GM19324 (cell line): Measurements from ENCODE around the gene CBY2.

Experiments used
- ATAC-seq: cut with Tn5 transposase; IDR thresholded peaks from one replicate; pipeline ENCODE4 v1.9.1; 2021; ENCODE audit warnings: mild to moderate bottlenecking, moderate library complexity; ENCODE audit not compliant: unreplicated experiment, low FRiP score

Gene CBY2

DNA sequence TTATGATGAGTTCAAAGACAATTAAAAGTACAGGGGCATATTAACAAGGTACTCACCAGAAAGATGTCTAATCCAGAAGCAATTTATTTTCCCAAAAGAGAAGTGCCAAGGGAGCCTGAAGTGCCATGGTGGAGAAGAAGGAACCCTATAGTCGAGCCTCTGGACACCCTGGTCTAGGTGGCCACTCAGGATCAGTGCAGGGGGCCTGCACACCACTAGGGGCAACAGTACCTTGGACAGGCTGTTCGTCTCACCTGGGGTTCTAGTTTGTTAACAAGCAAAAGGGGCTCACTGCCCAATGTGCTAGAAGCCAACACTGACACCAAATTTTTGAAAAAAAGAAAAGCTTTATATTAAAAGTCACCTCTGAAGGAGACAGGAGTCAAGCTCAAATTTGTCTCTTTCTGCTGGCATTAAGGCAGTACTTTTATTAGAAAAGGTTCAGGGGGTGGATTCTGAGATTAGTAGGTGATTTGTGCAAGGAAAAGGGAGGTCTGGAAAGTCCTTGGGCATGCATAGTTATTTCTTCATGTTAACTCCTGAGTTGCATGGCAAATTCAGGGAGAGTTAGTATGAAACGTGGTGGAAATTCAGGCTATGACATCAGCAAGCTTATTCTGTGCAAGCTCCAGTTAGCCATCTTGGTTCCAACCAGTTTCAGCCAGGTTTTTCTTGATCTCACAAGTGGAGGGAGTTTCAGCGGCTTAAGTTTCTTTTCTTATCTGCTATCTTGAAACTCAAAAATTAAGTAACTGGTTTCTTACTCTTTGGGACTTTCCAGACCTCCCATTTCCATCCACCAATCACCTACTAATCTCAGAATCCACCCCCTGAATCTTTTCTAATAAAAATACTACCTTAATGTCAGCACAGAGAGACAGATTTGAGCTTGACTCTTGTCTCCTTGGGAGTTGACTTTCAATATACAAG is 884 bp upstream of the CBY2 start:
- ATAC-seq: no peak

DNA sequence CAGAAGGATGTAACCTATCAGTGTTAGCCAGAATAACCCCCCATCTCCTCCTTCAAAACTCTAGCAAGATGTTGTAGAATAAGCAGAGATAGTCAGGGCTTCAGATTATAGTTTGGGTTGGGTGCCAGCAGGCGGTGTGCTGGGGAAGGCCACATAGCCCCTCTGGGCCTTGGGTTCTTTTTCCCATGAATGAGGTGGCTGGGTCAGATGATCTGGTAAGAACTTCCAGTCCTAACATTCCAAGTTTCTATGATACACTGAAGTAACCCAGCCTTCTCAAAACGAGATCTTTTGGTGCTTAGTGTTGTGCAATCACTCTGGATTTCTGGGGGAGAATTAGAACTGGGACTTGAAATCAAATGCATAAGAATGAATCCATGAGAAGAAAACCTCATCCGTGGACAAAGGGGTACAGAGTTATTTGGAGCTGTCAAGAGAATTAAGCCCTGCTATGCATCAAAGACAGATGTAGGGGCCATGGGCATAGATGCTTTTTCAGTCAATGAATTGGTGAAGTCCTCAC is 810 bp downstream of the CBY2 start:
- no peak for ATAC-seq

DNA sequence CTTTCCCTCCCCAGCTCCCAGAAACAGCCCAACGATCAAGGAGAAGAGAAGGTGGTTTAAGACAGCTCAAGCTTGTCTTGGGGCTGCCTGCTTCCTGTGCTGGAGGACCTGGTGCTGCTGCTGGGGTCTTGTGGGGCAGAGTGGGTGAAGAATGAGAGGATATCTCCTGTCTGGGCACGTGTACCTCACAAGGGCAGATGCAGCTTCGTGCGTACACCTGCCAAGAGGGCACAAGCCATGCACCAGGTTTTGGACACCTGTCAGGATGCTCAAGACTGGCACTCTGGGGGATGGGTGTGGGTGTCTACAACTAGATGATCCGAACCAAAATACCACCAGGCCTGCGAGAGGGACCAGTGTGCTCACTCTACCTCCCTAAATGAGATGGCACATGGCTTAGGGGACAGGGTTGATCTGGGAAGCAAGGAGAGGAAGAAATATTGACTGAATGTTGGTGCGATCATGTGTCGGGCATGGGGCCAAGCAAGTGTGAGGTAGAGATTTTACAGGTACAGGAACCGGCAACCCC is 2.2 kb downstream of the CBY2 start:
- ATAC-seq: no peak

DNA sequence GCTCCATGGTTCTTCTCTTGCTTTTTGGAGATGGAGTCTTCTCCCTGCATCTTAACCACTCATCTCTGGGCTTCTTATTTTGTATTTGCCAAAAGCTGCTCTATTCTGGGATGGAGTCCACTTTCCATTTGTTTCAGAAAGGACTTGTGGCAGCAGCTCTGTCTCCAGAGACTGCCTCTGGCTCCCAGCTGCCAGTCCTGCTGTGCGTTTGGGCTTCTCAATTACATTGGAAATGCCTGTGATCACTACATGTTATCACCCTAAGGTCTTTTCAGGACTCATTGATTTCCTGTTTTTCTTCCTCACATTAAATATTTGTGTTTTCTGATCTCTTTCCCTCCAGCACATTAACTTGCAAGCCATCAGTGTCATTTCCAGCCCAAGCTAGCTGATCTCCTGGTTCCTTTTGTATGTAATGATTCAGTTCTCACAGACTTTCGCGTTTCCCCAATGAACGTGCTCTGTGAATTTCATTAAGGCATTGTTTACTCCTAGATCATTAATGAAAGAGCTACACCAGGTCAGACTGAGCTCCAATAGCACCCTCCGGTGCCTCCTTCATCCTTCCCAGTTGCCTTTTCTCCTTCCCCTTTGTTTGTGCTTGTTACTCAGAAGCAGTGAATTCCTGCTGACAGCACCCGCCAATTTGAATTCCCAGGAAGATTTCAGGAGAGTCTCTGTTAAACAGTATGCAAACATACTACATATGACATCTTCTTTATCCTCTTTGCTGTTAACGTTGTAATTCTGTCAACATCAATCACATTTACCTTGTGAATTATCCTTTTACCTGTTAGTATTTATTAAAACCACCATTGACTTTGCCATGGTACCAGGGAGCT is 3.0 kb downstream of the CBY2 start:
- ATAC-seq: no peak

DNA sequence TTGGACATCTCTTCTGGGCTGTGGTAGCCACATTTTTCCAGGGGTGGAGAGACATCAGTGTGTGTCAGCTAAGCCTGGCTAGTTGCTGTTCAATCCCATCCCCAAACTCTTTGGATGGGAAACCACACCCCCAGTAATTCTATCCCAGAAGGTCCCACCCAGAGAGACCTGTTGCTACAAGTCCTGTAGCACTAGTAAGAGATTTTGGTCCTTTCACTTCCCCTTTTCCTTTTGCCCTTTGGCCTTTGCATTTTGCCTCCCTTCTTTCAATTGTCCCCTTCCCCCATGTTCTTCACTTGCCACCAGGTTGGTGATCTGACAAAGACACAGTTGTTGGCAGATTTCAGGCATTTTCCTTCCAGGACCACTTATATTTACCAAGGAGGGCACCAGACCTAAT is 3.8 kb downstream of the CBY2 start:
- peak; percentile 45 for ATAC-seq

DNA sequence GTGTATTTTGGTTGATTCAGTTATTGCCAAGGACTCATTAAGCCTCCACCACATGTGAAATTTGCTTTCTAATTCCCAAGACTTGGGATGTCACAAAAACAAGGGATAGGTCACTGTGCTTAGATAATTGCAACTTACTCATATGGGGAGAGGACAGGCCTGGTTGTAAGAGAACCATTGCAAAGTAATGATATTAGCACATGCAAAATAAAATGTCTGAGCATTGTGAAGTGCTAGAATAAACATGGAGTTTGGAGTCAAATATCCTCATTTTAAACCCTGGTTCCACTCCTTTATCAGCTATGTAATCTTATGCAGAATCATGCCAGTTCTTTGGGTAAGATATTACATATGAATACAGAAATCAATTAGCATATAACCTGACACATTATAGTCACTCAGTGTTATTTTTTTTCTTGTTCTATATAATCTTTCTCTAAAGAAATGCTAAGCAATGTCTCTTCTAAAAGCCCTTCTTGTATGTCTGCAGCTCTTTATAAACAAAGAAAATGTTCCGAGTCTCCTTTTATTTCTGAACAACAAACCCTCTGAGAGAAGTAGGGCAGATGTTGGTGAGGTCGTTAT is 5.5 kb downstream of the CBY2 start:
- no peak for ATAC-seq

DNA sequence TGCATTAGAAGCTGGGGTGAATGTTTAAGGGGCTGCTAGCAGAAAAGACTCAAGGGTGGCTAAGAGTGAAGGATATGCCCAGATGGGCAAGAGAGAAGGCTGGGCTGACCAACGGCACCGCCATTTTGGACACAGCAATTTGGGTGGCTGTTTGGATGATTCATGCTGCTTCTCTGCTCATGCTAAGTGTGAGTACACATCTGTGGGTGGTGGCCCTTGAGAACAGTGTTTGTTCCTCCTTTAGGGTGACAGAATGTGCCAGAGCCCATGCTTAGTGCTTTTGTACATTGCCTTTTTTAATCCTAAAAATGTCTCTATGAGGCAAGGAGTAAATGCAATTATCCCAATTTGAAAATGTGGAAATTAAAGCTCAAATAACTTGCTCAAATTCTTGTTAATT is 9.8 kb downstream of the CBY2 start:
- ATAC-seq: no peak

DNA sequence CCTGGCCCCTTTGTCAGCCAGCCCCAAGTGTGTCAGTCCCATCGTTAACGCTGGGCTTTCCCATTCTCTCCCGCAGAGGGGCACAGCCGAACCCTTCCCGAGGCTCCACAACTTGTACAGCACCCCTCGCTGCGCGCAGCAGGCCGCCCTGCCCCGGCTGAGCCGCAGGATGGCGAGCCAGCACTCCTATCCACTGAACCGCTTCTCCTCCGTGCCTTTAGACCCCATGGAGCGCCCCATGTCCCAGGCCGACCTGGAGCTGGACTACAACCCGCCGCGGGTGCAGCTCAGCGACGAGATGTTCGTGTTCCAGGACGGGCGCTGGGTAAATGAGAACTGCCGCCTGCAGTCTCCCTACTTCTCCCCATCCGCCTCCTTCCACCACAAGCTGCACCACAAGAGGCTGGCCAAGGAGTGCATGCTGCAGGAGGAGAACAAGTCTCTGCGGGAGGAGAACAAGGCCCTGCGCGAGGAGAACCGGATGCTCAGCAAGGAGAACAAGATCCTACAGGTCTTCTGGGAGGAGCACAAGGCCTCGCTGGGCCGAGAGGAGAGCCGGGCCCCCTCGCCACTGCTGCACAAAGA is 11.1 kb downstream of the CBY2 start:
- no peak for ATAC-seq

DNA sequence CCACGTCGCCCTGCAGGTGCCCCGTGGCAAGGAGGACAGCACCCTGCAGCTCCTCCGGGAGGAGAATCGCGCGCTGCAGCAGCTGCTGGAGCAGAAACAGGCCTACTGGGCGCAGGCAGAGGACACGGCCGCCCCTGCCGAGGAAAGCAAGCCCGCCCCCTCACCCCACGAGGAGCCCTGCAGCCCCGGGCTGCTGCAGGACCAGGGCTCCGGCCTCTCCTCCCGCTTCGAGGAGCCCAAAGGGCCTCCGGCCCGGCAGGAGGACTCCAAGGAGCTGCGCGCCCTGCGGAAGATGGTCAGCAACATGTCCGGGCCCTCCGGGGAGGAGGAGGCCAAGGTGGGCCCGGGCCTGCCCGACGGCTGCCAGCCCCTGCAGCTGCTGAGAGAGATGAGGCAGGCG is 11.6 kb downstream of the CBY2 start:
- no peak for ATAC-seq

DNA sequence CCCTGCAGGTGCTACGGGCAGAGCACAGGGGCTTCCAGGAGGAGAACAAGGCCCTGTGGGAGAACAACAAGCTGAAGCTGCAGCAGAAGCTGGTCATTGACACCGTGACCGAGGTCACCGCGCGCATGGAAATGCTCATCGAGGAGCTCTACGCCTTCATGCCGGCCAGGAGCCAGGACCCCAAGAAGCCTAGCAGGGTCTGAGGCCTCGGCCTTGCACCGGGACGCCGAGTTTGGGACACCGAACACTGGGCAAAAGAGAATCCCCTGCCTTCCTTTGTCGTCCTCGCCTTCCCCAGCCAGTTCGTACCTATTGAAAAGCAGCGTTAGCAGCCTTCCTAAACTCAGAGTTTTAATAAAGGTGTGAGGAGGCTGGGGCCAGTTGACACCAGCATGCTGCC is 12.1 kb downstream of the CBY2 start:
- no peak for ATAC-seq

DNA sequence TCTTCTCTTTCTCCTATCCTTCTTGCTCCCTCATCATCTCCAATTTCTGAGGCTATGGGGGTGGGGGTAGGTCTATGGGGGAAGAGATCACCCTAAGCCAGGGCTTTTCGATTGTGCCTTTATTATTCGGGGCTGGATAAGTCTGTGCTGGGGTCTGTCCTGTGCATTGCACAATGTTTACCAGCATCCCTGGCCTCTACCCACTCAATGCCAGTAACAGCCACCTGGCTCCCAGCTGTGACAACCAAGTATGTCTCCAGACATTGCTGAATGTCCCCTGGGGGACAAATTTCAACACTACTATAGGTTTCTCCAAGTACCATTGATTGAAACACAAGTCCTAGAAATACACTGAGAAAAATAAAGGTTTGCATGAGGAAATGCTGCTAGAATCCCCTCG is 13.2 kb downstream of the CBY2 start:
- no peak for ATAC-seq

DNA sequence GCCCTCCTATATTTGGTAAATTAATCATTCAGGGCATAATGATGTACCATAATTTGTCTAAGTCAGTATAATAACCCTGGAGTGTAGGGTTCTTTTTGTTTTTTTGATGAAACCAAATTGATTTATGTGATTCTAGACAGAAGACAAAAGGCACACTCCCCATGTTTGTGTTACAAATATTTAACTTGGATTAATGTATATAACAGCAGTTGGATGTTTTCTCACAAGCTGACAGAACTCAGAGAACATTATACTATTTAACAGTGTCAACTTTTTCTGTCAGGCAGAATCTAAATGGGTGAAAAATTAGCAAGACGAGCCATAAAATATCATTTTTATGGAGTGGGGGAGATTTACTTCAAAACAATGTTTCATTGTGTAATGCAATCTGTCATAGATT is 15.2 kb downstream of the CBY2 start:
- ATAC-seq: no peak

DNA sequence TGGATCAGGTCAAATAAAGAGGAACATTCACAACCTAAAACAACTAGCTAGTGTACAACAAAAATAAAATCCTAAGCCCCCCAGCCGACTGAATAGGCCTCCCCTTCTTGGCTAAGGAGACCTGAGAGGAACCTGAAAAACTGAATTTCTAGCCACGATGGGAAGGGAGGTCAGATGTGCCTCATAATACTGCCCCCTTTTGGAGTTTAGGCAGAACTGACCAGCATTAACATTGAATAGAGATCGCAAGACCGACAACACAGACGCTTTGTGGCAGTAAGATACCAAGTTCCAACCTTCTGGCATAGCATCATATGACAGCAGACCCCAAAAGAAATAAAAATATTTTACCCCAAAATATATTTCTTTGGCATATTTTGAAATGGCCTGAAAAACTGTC is 15.9 kb downstream of the CBY2 start:
- ATAC-seq: no peak

DNA sequence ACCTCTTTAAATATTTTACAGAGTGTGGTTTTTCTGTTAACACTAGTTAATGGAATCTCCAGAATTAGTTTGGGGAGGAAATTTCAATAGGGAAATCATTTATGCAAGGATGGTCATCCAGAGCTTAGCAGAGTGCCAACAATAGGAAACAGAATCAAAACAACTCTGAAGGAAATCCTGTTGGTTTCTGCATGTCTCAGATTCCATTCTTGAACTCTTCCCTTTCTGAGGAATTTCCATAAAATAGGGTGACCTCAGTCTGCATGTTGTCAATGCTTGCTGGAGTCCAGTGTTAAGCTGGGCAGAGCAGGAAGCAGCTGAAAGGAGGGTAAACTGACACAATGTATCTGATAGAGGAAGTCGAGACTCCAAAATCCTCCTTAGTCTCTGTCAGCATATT is 16.9 kb downstream of the CBY2 start:
- no peak for ATAC-seq

DNA sequence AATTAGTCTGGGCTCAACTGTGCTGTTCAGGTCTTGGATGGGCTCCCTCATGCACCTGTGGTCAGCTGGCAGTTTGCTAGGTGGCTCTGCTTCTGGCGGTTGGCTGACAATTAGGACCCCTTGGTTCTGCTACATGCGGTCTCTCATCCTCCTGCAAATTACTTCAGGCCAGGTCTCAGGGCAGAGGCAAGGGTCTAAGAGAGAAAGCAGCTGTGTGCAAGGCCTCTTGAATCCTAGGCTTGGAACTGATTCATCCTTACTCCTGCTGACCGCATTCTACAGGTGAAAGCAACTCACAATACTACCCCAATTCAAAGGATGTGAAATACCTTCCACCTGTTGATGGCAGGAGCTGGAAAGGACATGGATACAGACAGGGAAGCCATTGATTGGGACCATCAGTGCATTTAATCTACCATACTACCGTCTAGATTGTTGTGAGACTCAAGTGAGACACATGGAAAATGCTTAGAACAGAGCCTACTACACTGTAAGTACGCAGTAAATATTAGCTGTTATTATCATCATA is 19.1 kb downstream of the CBY2 start:
- ATAC-seq: no peak

DNA sequence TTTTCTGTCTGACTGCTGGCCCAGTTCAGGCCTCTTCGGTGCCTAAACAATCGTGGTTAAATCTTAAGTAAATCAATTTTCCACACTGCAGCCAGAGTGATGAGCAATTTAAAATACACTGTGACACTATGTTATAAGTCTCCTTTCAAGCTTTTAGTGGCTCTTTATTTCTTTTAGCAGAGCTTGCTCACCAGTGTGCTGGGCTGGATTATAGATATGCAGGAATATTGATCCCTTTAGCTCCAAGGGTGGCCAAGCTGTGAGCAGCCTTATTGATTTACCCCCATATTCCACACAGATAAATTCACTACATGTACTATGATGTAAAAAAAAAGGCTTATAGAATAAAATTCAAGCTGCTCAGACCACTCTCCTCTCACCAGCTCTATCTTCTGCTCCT is 21.7 kb downstream of the CBY2 start:
- ATAC-seq: no peak

DNA sequence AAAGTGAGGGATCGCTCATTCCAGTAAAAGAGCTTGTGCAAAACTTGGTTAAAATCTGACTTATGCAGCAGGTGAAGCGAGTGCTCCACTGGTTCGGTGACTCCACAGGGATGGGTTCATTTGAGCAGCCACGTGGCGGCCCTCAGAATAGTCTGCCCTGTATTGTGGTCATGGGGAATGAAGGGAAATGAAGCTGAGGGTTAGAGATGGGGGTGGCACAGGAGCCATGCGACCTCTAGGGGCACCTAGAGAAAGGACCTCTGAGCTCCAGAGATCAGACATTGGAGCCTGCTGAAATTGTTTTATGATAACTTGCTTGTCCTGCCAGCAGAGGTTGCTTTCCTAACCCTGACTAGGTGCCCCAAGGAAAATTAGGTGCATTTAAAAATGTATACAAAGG is 26.6 kb downstream of the CBY2 start:
- peak; percentile 67 for ATAC-seq

DNA sequence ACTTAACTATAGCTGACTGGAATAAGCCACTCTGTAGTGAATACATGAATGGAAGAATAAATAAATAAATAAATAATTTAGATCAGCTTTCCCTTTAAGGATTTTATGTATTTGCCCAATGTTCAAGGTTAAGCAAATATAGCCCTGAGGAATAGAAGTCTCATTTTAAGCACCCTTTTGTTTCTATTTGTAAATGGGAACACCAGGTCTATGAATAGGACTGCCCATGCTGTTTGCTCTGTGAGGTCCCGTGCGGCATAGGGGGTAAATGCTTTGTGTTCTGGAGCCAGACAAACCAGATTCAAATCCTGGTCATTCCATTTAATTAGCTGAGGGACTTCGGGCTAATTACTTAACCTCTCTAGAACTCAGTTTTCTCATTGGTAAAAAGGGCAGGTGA is 29.3 kb downstream of the CBY2 start:
- ATAC-seq: no peak

DNA sequence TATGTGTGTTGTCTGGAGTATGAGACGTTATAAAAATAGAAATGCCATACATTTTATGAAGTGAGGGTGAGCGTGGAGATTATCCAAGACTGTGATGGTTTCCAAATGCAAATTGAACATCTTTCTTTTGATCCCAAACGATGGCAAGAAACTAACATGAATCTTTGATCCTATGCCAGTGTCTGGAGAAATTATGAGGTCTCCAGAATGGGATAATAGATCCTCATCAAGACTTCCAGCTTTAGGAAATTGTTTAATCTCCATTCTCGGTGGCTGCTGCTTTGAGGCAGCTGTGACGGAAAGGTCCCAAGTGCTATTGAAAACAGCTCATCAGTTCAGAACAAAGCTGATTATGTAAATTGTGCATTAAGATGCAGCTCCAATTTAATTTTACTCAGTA is 30.8 kb downstream of the CBY2 start:
- no peak for ATAC-seq

DNA sequence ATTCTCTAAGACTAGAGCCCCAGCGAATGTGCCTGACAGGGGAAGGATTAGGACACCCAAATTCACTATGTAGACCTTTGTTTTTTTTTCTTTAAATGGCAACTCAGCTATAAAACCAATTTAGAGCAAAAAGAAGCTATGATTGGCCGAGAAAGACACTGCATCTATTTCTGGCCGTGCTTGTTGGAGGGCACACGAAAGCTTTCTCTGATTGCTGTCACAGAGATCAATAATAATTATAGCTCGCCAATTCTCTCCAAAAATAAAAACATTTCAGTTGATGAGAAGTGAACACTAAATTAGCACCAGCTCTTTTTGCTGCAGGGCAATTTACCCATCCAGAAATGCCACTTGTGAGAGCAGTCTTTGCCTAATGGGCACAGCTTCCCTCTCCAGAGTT is 31.2 kb downstream of the CBY2 start:
- no peak for ATAC-seq
